Keratinocyte (primary cell): ENCODE results near the gene POLR2L.

Experiments
- EZH2 ChIP-seq: IDR thresholded peaks from one replicate; pipeline ENCODE4 v1.6.1; 2012; ENCODE audit warnings: inconsistent platforms, mild to moderate bottlenecking, low read length, moderate library complexity
- TF ChIP-seq, protein P1 (sequence below), 3 experiments: IDR thresholded peaks in 1 of 3; conservative IDR thresholded peaks in 1 of 3; optimal IDR thresholded peaks in 1 of 3; 2 replicates in 2 of 3; 3 replicates in 1 of 3; pipeline versions ENCODE3 to v1.5.1; 2011; ENCODE audit warnings: low read length in 3 of 3, mild to moderate bottlenecking in 3 of 3, moderate library complexity in 2 of 3, control low read depth in 1 of 3, inconsistent platforms in 1 of 3; ENCODE audit not compliant: insufficient read depth in 2 of 3; ENCODE audit errors: extremely low read depth in 1 of 3

DNA sequence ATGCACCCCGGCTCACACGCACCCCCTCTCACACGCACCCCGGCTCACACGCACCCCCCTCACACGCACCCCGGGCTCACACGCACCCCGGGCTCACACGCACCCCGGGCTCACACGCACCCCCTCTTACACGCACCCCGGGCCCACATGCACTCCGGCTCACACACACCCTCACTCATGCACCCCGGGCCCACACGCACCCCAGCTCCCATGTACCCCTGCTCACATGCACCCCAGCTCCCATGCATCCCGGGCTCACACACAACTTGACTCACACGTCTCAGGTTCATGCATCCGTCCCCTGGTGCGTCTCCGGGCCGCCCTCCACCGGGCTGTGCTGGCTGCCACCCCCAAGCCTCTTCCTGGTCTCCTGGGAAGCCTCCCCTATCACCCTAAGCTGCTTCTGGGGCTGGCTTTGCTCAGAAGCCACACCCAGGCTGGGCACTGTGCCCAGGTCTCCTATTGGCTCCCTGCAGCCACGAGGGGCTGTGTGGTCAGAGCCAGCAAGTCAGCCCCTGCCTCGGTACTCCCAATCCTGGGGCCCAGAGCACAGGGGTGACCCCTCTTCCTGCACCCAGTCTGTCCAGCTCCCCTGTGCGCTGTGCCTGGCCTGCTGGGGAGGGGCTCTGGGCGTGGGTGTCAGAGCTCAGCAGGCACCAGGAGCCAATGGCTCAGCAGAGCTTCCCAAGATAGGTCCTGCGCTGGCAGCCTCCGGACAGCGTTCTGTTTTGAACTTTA, 17.2 kb upstream of the POLR2L start:
- TF ChIP-seq, protein P1, sequence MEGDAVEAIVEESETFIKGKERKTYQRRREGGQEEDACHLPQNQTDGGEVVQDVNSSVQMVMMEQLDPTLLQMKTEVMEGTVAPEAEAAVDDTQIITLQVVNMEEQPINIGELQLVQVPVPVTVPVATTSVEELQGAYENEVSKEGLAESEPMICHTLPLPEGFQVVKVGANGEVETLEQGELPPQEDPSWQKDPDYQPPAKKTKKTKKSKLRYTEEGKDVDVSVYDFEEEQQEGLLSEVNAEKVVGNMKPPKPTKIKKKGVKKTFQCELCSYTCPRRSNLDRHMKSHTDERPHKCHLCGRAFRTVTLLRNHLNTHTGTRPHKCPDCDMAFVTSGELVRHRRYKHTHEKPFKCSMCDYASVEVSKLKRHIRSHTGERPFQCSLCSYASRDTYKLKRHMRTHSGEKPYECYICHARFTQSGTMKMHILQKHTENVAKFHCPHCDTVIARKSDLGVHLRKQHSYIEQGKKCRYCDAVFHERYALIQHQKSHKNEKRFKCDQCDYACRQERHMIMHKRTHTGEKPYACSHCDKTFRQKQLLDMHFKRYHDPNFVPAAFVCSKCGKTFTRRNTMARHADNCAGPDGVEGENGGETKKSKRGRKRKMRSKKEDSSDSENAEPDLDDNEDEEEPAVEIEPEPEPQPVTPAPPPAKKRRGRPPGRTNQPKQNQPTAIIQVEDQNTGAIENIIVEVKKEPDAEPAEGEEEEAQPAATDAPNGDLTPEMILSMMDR (optimal IDR thresholded peaks at IDR 0.05 in 1 of 3, IDR thresholded peaks at IDR 0.05 in 1 of 3, conservative IDR thresholded peaks at IDR 0.05 in 1 of 3; ENCODE audit: extremely low read depth in 1 of 3, insufficient read depth in 2 of 3, low read length in 3 of 3): no peak
- no peak for TF ChIP-seq EZH2
